Endothelial cell (in vitro differentiated cells): ENCODE measurements around the gene IFNG-AS1. TPM values are rescaled to one million over a fixed set of nuclear protein-coding genes. Genes with fewer than 3 reads are reported as not detected.

Source experiments
- DNase-seq: peaks from one replicate; pipeline ENCODE4 v3.0.0; 2021; ENCODE audit warnings: low spot score
- H3K27ac Mint-ChIP-seq: one replicate; pipeline ENCODE4 v1.8.0; 2021; ENCODE audit warnings: mixed read lengths, inconsistent platforms; ENCODE audit not compliant: unreplicated experiment
- H3K27me3 Mint-ChIP-seq: one replicate; pipeline ENCODE4 v1.8.0; 2021; ENCODE audit warnings: mild to moderate bottlenecking, moderate library complexity, mixed read lengths, inconsistent platforms; ENCODE audit not compliant: unreplicated experiment
- H3K36me3 Mint-ChIP-seq: one replicate; pipeline ENCODE4 v1.8.0; 2021; ENCODE audit warnings: mild to moderate bottlenecking, low read depth, mixed read lengths, inconsistent platforms; ENCODE audit not compliant: unreplicated experiment
- H3K4me1 Mint-ChIP-seq: one replicate; pipeline ENCODE4 v1.8.0; 2021; ENCODE audit warnings: mild to moderate bottlenecking, mixed read lengths, inconsistent platforms; ENCODE audit not compliant: unreplicated experiment
- H3K4me3 Mint-ChIP-seq: one replicate; pipeline ENCODE4 v1.8.0; 2021; ENCODE audit warnings: mild to moderate bottlenecking, mixed read lengths, inconsistent platforms; ENCODE audit not compliant: unreplicated experiment
- H3K9me3 Mint-ChIP-seq: one replicate; pipeline ENCODE4 v1.8.0; 2021; ENCODE audit warnings: mixed read lengths, inconsistent platforms; ENCODE audit not compliant: unreplicated experiment
- total RNA-seq: library from RNA; stranded (reverse); fragmentation: NEBNext Ultra II Directional; extraction: Animal tissue kit (Norgen Biotek cat#: 25700); gene quantifications from one replicate; pipeline ENCODE4 v1.2.1, GENCODE V29; 2021; ENCODE audit not compliant: unreplicated experiment
- TF ChIP-seq, protein P1 (sequence below): fragments of 200-600 bp; sonication (generic); IDR thresholded peaks from one replicate; pipeline ENCODE4 v1.5.0; 2021; ENCODE audit warnings: antibody characterized with exemption; ENCODE audit not compliant: unreplicated experiment

The IFNG-AS1 gene
- total RNA-seq, 1 donor from 2014 or later, result not detected

GRCh38 chr12:67991158-67991557, 1.9 kb downstream of the IFNG-AS1 start:
- Mint-ChIP-seq H3K4me3 (no peak overlapping the region), H3K27ac (no peak overlapping the region), H3K36me3 (no peaks in the 10 kb centered on the region), H3K27me3 (peaks cover 2% of the 10 kb centered on the region), H3K9me3 (no peaks in the 10 kb centered on the region), H3K4me1 (peaks cover 8% of the 10 kb centered on the region)
- no peak for DNase-seq
- TF ChIP-seq, protein P1, sequence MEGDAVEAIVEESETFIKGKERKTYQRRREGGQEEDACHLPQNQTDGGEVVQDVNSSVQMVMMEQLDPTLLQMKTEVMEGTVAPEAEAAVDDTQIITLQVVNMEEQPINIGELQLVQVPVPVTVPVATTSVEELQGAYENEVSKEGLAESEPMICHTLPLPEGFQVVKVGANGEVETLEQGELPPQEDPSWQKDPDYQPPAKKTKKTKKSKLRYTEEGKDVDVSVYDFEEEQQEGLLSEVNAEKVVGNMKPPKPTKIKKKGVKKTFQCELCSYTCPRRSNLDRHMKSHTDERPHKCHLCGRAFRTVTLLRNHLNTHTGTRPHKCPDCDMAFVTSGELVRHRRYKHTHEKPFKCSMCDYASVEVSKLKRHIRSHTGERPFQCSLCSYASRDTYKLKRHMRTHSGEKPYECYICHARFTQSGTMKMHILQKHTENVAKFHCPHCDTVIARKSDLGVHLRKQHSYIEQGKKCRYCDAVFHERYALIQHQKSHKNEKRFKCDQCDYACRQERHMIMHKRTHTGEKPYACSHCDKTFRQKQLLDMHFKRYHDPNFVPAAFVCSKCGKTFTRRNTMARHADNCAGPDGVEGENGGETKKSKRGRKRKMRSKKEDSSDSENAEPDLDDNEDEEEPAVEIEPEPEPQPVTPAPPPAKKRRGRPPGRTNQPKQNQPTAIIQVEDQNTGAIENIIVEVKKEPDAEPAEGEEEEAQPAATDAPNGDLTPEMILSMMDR, result no peak

GRCh38 chr12:67993143-67993542, 3.9 kb downstream of the IFNG-AS1 start:
- no peak for DNase-seq
- H3K4me3 Mint-ChIP-seq, result no peak overlapping the region
- no peaks in the 10 kb centered on the region for H3K36me3 Mint-ChIP-seq
- peaks cover 8% of the 10 kb centered on the region for H3K4me1 Mint-ChIP-seq
- H3K27me3 Mint-ChIP-seq, result no peaks in the 10 kb centered on the region
- H3K27ac Mint-ChIP-seq, result no peak overlapping the region
- TF ChIP-seq, protein P1, result no peak
- no peaks in the 10 kb centered on the region for H3K9me3 Mint-ChIP-seq

GRCh38 chr12:67994046-67994445, 4.8 kb downstream of the IFNG-AS1 start:
- Mint-ChIP-seq H3K27ac (no peak overlapping the region), H3K9me3 (no peaks in the 10 kb centered on the region), H3K27me3 (no peaks in the 10 kb centered on the region), H3K4me3 (no peak overlapping the region), H3K4me1 (peaks cover 10% of the 10 kb centered on the region), H3K36me3 (no peaks in the 10 kb centered on the region)
- TF ChIP-seq, protein P1, result no peak
- no peak for DNase-seq

DNA sequence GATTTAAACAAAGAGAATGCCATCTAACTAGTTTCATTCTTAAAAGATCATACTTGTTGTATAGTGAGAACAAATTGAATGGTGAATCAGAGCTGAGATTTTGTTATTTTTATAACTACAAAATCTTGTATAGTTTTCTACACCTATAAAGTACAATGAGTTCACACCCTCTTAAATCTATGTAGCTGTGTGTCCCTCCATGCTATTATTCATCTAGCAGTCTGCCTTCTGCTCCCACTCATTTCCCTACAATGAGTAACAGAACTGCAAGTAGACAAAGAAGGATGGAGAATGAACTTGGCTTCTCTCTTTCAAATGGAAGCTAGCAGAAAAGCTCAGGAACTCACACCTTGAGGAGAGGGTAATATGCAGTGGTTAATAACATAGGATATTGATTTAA, 7.1 kb downstream of the IFNG-AS1 start:
- no peaks in the 10 kb centered on the region for H3K36me3 Mint-ChIP-seq
- no peak overlapping the region for H3K4me3 Mint-ChIP-seq
- no peaks in the 10 kb centered on the region for H3K9me3 Mint-ChIP-seq
- TF ChIP-seq, protein P1, result no peak
- H3K27me3 Mint-ChIP-seq, result no peaks in the 10 kb centered on the region
- DNase-seq, result no peak
- H3K27ac Mint-ChIP-seq, result no peak overlapping the region
- peaks cover 4% of the 10 kb centered on the region for H3K4me1 Mint-ChIP-seq

DNA sequence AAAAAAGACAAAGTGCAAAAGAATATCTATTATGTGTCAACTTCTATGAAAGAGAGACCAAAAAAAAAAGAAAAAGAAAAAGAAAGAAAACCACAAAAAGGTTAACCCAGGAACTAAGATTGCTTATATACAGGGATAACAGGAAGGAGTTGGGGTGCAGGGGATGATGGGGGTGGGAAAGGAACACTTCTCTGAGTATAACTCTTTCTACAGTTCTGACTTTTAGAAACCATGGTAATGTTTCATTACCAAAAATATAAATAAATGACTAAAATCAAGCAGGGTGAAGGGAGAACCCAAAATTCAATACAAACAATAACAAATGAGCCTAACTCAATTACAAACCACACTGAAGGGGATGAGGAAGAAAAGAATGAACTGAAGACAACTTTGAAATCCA, 9.1 kb downstream of the IFNG-AS1 start:
- TF ChIP-seq, protein P1, result no peak
- H3K4me3 Mint-ChIP-seq, result no peak overlapping the region
- no peaks in the 10 kb centered on the region for H3K36me3 Mint-ChIP-seq
- no peak for DNase-seq
- H3K27ac Mint-ChIP-seq, result no peak overlapping the region
- H3K4me1 Mint-ChIP-seq, result peaks cover 4% of the 10 kb centered on the region
- H3K27me3 Mint-ChIP-seq, result no peaks in the 10 kb centered on the region
- no peaks in the 10 kb centered on the region for H3K9me3 Mint-ChIP-seq
